Measurements from ENCODE around the gene PIPOX. TPM values are rescaled to one million over a fixed set of nuclear protein-coding genes. Genes with fewer than 3 reads are reported as not detected.
"Not testable (repeated sequence)": the region's sequence is repeated elsewhere in the genome, so short reads cannot be mapped to it uniquely, and the experiment has no call there.

PIPOX gene
- total RNA-seq, 1 donor from 2014 or later: 8.8 TPM

DNA sequence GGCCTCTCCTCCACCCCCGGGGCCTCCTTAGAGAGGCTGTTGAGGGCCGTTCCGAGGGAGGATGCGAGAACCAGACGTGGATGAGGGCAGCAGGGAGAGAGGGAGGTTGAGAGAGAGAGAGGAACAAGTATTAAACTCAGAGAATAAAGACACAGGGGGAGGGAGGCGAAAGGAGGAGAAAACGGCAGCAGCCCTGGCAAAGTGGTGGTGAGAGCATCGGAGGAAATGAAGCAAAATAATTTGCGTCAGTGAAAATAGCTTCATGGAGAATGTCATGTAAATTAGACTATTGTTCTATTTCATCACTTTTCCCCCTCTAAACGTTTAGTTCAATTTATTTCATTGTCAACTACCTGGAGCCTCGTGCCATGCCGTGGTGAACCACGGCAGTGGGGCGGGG lies 38.0 kb downstream of the PIPOX start:
- Mint-ChIP-seq H3K27ac (no peak overlapping the region), H3K36me3 (ENCODE audit: low read depth) (peaks cover 82% of the 10 kb centered on the region), H3K27me3 (no peaks in the 10 kb centered on the region), H3K9me3 (no peaks in the 10 kb centered on the region), H3K4me1 (no peaks in the 10 kb centered on the region), H3K4me3 (no peak overlapping the region)
- ChIA-PET POLR2A (interaction anchor here (0.5 kb wide), 1 partner anchor 68 kb away, joined by 3 read pairs; no protein-coding TSS in a partner anchor), CTCF (no interaction called here)
- intact Hi-C loops (cut with micrococcal nuclease): no loop called here
- DNase-seq (no peak), ATAC-seq (ENCODE audit: low read depth) (no peak)
- TF ChIP-seq, protein P1, sequence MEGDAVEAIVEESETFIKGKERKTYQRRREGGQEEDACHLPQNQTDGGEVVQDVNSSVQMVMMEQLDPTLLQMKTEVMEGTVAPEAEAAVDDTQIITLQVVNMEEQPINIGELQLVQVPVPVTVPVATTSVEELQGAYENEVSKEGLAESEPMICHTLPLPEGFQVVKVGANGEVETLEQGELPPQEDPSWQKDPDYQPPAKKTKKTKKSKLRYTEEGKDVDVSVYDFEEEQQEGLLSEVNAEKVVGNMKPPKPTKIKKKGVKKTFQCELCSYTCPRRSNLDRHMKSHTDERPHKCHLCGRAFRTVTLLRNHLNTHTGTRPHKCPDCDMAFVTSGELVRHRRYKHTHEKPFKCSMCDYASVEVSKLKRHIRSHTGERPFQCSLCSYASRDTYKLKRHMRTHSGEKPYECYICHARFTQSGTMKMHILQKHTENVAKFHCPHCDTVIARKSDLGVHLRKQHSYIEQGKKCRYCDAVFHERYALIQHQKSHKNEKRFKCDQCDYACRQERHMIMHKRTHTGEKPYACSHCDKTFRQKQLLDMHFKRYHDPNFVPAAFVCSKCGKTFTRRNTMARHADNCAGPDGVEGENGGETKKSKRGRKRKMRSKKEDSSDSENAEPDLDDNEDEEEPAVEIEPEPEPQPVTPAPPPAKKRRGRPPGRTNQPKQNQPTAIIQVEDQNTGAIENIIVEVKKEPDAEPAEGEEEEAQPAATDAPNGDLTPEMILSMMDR (IDR thresholded peaks at IDR 0.05): no peak

DNA sequence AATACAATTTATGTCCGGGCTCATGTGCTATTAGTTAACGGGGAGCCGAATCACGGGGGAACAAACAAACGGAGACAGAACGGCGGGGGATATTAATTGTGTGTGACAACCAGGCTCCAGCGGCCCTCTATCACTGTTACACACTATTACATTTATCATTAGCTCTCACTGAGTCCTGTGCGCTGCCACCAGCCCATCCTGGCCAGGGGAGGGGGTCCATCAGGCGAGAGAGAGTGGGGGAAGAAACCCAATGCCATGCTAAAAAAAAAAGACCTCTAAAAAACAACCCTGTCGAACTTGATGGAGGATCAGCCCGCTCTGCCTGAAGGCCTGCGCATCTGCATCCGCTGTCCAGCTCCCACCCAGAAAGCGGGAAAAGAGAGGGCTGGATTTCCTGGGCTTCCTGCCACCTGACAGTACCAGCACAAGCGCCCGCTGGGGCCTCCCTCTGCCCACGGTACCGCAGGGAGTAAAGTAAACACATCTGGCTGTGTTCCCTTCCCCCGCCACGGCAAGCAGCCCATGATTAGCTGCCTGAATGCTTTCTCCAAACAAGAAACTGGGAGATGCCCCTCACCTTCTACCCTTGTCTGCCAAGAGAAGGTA lies 41.7 kb downstream of the PIPOX start:
- H3K9me3 Mint-ChIP-seq: no peaks in the 10 kb centered on the region
- peaks cover 87% of the 10 kb centered on the region for H3K36me3 Mint-ChIP-seq (ENCODE audit: low read depth)
- ChIA-PET POLR2A (no interaction called here), CTCF (no interaction called here)
- TF ChIP-seq, protein P1 (IDR thresholded peaks at IDR 0.05): no peak
- no peak overlapping the region for H3K27ac Mint-ChIP-seq
- no peaks in the 10 kb centered on the region for H3K4me1 Mint-ChIP-seq
- intact Hi-C loops (cut with micrococcal nuclease): no loop called here
- DNase-seq (no peak), ATAC-seq (ENCODE audit: low read depth) (no peak)
- H3K4me3 Mint-ChIP-seq: no peak overlapping the region
- H3K27me3 Mint-ChIP-seq: no peaks in the 10 kb centered on the region

GRCh38 chr17:29085223-29085622 lies 42.3 kb downstream of the PIPOX start:
- intact Hi-C loops (cut with micrococcal nuclease): no loop called here
- H3K9me3 Mint-ChIP-seq: no peaks in the 10 kb centered on the region
- no peaks in the 10 kb centered on the region for H3K27me3 Mint-ChIP-seq
- TF ChIP-seq, protein P1 (IDR thresholded peaks at IDR 0.05): no peak
- ChIA-PET CTCF (no interaction called here), POLR2A (no interaction called here)
- H3K27ac Mint-ChIP-seq: no peak overlapping the region
- no peaks in the 10 kb centered on the region for H3K4me1 Mint-ChIP-seq
- H3K36me3 Mint-ChIP-seq (ENCODE audit: low read depth): peaks cover 87% of the 10 kb centered on the region
- no peak overlapping the region for H3K4me3 Mint-ChIP-seq
- DNase-seq (no peak), ATAC-seq (ENCODE audit: low read depth) (no peak)

GRCh38 chr17:29086628-29087332 lies 43.8 kb downstream of the PIPOX start:
- ChIA-PET POLR2A (no interaction called here), CTCF (interaction anchor here (1.0 kb wide), 1 partner anchor 121 kb away, joined by 3 read pairs; no protein-coding TSS in a partner anchor)
- Mint-ChIP-seq H3K9me3 (no peaks in the 10 kb centered on the region), H3K36me3 (ENCODE audit: low read depth) (peaks cover 87% of the 10 kb centered on the region), H3K27ac (no peak overlapping the region), H3K4me1 (no peaks in the 10 kb centered on the region), H3K4me3 (no peak overlapping the region), H3K27me3 (no peaks in the 10 kb centered on the region)
- no peak for DNase-seq
- TF ChIP-seq, protein P1 (IDR thresholded peaks at IDR 0.05): no peak
- intact Hi-C loops (cut with micrococcal nuclease): no loop called here
- no peak for ATAC-seq (ENCODE audit: low read depth)

- ATAC-seq (ENCODE audit: low read depth); H3K4me3 Mint-ChIP-seq; H3K27ac Mint-ChIP-seq; H3K9me3 Mint-ChIP-seq; H3K27me3 Mint-ChIP-seq; intact Hi-C loops (cut with micrococcal nuclease); POLR2A ChIA-PET; DNase-seq; H3K4me1 Mint-ChIP-seq: not testable (repeated sequence)
- peaks cover 93% of the 10 kb centered on the region for H3K36me3 Mint-ChIP-seq (ENCODE audit: low read depth)
- CTCF ChIA-PET: interaction anchor here (0.8 kb wide), 1 partner anchor 23 kb away, joined by 3 read pairs; no protein-coding TSS in a partner anchor
These were observed 45.8 kb downstream of the PIPOX start for GRCh38 chr17:29088782-29089181.

Data from activated B cell treated with CpG ODN at 0.5 μM for 24 hours (primary cell).